ENCODE data around the gene CABLES2.

CABLES2 gene

DNA sequence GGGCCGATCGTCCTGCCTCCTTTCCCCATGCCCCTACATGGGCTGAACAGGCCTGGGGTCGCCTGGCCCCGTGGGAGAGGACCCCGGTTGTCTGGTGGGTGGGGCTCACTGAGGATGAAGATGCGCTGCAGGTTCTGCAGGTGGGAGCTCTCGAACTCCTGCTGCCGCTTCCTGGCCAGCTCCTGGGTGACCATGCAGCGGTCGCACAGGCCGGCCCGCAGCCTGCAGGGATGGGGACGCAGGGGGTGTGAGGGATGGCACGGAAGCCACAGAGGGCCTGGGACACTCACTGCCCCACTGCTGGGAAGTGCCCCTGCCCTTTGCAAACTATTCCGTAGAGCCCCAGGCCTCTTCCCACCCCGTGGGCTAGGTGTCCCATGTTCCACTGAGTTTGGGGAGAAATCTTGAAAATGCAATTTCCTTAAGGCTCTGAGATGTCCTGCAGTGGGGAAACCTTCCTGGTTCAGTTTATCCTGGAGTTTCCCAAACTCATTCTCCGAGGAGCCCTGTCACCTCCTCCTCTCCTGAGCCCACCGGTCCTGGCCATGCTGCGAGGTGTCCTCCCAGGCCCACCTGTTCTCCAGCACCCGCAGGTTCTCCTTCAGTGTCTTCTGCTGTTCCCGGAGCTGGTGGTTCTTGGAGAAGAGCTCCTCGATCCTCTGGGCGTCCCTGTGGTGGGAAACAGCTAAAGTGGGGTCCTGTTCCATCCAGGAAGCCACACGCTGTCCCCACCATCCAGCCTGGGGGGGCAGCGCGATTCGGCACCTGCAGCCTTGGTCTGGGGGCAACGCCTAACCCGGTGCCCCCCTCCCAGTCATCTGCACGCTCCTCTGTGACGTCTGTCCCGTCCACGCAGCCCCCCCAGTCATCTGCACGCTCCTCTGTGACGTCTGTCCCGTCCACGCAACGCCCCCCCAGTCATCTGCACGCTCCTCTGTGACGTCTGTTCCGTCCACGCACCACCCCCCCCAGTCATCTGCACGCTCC lies 9.9 kb upstream of the CABLES2 start:
- Histone ChIP-seq H3K9me3 (ENCODE audit: control insufficient read depth, insufficient read depth, low read length) (no peaks in the 10 kb centered on the region), H3K36me3 (ENCODE audit: control insufficient read depth, insufficient read depth, low read length) (no peaks in the 10 kb centered on the region), H3K27ac (ENCODE audit: low read length) (no peak overlapping the region), H3K4me3 (ENCODE audit: low read length) (no peak overlapping the region), H3K27me3 (ENCODE audit: control insufficient read depth, insufficient read depth, low read length) (no peaks in the 10 kb centered on the region), H3K4me1 (ENCODE audit: control insufficient read depth, insufficient read depth, low read length) (peaks cover 2% of the 10 kb centered on the region)
- WGBS (ENCODE audit: insufficient coverage, insufficient read length) = no CpG with 5 or more reads among the region's 43 CpGs
- DNase-seq (ENCODE audit: low read depth, low spot score) = no peak

DNA sequence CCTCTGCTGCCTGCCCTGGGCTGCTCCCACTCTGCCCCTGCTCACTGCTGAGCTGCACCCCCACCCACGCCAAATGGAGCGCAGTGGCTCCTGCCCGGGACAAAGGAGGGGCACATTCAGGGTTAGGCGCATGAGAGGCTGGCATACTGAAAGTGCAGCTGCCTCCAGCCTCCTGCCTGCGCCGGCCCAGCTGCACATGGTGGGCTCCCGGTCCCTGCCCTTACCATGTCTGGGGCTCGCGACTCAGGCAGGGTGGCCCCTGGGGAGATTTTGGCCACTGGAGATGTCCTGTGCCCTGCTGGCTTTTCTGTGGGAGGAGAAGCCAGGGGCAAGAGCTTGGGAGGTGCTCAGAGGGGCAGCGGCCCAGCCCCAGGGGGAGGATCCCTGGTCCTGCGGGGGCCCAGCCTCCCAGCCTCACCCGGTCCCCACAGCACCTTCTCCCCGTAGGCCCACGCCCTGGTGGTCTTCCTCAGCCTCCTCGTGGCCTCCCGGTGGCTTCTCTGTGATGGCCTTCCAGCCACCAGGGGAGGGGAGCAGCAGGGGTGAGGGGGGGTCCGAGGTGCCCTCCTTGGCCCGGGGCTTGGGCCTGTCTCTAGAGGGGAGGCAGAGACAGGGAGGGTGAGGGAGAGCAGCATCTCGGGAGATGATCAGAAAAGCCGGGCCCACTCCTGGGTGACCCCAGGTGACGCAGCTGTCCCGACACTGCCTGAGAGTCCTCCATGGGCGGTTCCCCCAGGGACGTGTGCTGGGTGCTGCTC lies 8.4 kb upstream of the CABLES2 start:
- no peak overlapping the region for H3K4me3 ChIP-seq (ENCODE audit: low read length)
- H3K27me3 ChIP-seq (ENCODE audit: control insufficient read depth, insufficient read depth, low read length) = no peaks in the 10 kb centered on the region
- H3K36me3 ChIP-seq (ENCODE audit: control insufficient read depth, insufficient read depth, low read length) = no peaks in the 10 kb centered on the region
- no peaks in the 10 kb centered on the region for H3K9me3 ChIP-seq (ENCODE audit: control insufficient read depth, insufficient read depth, low read length)
- no peak overlapping the region for H3K27ac ChIP-seq (ENCODE audit: low read length)
- H3K4me1 ChIP-seq (ENCODE audit: control insufficient read depth, insufficient read depth, low read length) = no peaks in the 10 kb centered on the region; the same call in 1 of the 2 replicates
- WGBS (ENCODE audit: insufficient coverage, insufficient read length) = no CpG with 5 or more reads among the region's 24 CpGs
- no peak for DNase-seq (ENCODE audit: low read depth, low spot score)

DNA sequence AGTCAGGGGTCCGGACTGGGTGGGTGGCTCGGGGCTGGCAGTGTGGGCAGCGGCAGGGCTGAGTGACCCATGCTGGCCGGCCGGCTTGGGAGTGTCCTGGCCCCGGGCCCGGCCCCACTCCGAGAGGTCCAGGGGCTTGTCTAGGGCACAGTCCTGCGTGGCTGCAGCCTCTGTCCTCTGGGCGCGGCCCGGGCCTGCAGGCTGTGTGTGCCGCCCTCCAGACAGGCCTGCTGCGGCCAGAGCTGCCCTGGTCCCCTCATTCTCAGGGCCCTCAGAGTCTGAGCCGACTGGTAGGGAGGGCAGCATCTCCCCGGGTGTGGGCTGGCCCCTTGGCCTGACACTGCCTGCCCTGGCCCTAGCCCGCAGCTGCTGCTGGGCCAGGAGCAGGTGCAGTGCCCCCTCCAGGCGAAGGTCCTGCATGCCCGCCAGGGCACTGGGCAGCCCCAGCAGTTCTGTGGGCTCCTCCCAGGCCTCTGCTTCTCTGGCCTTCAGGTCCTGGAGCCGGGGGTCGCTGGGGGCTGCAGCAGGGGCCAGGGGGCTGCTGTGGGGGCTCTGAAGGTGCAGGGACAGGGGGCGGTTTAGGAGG lies 6.9 kb upstream of the CABLES2 start:
- DNase-seq (ENCODE audit: low read depth, low spot score) = no peak
- H3K27ac ChIP-seq (ENCODE audit: low read length) = no peak overlapping the region

DNA sequence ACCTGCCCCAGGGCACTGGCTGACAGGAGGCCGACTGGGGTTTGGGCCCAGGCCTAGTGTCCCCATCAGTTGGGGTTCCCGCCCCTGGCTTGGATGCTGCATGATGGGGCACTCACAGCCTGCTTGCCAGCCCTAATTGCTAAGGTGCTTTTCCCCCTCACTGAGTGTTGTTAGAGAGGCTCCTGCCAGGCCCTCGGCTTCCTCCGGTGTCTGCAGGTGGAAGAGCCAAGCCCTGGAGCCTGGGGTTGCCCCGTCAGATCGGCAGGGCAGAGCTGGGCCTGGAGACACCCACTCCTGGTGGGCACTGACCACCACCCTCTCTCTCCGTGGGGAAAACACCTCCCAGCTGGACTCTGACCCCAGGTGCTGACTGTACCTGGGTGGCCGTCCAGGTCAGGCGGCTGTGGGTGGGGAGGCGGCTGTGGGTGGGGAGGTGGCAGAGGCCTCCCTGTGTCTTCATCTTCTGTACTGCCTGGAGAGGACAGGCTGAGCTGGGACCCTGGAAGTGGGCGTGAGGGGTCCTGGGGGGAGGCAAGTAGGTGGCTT lies 6.0 kb upstream of the CABLES2 start:
- Histone ChIP-seq H3K9me3 (ENCODE audit: control insufficient read depth, insufficient read depth, low read length) (no peaks in the 10 kb centered on the region), H3K27ac (ENCODE audit: low read length) (no peak overlapping the region), H3K4me3 (ENCODE audit: low read length) (no peak overlapping the region), H3K36me3 (ENCODE audit: control insufficient read depth, insufficient read depth, low read length) (no peaks in the 10 kb centered on the region), H3K27me3 (ENCODE audit: control insufficient read depth, insufficient read depth, low read length) (no peaks in the 10 kb centered on the region), H3K4me1 (ENCODE audit: control insufficient read depth, insufficient read depth, low read length) (no peaks in the 10 kb centered on the region; the same call in 1 of the 2 replicates)
- no peak for DNase-seq (ENCODE audit: low read depth, low spot score)
- WGBS (ENCODE audit: insufficient coverage, insufficient read length) = no CpG with 5 or more reads among the region's 11 CpGs

More for the DNA sequence above, 6.9 kb upstream of the CABLES2 start:
- no peaks in the 10 kb centered on the region for H3K36me3 ChIP-seq (ENCODE audit: control insufficient read depth, insufficient read depth, low read length)
- no peaks in the 10 kb centered on the region for H3K9me3 ChIP-seq (ENCODE audit: control insufficient read depth, insufficient read depth, low read length)
- no peaks in the 10 kb centered on the region for H3K27me3 ChIP-seq (ENCODE audit: control insufficient read depth, insufficient read depth, low read length)
- H3K4me3 ChIP-seq (ENCODE audit: low read length) = no peak overlapping the region
- no CpG with 5 or more reads among the region's 22 CpGs for WGBS (ENCODE audit: insufficient coverage, insufficient read length)
- H3K4me1 ChIP-seq (ENCODE audit: control insufficient read depth, insufficient read depth, low read length) = no peaks in the 10 kb centered on the region; the same call in 1 of the 2 replicates

DNA sequence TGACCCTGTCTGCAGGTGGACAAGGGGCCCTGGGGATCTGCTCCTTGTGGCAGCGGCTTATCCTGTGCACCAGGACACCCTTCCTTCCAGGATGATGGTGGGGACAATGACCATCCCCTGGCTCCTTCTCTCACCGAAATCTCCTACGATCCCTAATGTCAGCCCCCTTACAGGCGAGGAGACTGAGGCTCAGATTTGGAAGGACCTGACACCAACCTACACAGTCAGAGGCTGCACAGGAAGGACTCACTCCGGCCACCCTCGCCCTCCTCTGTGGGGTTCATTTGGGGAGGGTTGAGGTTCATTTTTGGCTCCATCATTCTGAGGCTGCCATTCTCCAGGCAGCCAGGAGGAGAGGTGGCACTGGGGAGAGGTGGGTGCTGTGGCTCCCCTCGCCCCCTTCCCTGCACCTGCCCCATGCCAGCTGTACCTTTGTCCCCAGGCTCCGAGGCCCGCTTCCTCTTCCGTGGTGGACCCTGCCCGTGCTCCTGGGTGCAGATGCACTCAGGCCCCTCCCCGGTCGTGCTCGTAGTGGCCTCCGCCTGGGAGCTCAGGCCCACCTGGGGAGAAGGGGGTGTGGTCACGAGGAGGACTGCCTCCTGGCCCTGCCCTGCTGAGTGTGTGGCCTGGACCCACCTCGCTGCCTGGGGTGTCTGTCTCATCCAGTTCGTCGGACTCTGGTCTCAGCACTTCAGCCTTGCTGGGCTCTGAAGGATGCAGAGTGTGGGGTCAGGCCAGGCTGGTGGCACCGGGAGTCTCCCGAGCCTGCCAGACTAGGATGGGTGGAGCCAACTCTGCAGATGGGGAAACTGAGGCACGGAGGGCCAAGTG lies 5.3 kb upstream of the CABLES2 start:
- Histone ChIP-seq H3K36me3 (ENCODE audit: control insufficient read depth, insufficient read depth, low read length) (no peaks in the 10 kb centered on the region), H3K4me3 (ENCODE audit: low read length) (no peak overlapping the region), H3K27ac (ENCODE audit: low read length) (no peak overlapping the region), H3K9me3 (ENCODE audit: control insufficient read depth, insufficient read depth, low read length) (no peaks in the 10 kb centered on the region), H3K4me1 (ENCODE audit: control insufficient read depth, insufficient read depth, low read length) (no peaks in the 10 kb centered on the region; the same call in 1 of the 2 replicates), H3K27me3 (ENCODE audit: control insufficient read depth, insufficient read depth, low read length) (no peaks in the 10 kb centered on the region)
- no CpG with 5 or more reads among the region's 22 CpGs for WGBS (ENCODE audit: insufficient coverage, insufficient read length)
- DNase-seq (ENCODE audit: low read depth, low spot score) = no peak

DNA sequence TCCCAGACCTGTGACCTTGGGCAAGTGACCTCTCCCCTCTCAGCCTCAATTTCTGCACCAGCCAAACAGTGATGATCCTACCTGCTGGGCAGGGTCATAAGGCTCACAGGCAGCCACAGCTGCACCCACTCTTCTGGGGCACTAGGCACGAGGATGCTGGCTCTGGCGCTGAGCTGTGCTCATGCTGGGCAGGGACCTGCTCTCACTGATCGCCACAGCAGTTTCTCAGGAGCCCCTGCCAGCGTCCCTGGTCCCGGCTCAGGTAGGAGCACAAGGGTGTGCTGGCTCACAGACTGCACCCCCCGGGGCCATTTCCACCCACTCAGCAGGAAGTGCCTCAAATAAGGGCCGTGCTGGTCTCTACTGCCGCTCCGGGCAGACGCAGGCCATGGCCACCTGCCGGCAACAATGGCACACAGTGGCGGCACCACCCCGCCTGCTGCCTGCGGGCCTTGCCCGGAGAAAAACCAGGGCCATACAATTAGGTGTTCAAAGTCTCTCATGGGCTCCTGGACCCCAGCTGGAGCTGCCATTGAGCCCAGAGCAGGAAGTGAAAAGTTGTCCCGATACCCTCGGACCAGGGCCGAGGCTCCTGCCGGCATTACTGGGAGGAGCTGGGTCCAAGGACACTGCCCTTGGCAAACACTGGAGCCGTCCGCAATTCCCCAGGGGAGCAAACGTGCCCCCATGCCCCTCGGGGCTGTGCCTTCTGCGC lies 4.6 kb upstream of the CABLES2 start:
- no CpG with 5 or more reads among the region's 24 CpGs for WGBS (ENCODE audit: insufficient coverage, insufficient read length)
- no peak for DNase-seq (ENCODE audit: low read depth, low spot score)
- Histone ChIP-seq H3K27ac (ENCODE audit: low read length) (no peak overlapping the region), H3K9me3 (ENCODE audit: control insufficient read depth, insufficient read depth, low read length) (no peaks in the 10 kb centered on the region), H3K4me3 (ENCODE audit: low read length) (no peak overlapping the region), H3K27me3 (ENCODE audit: control insufficient read depth, insufficient read depth, low read length) (no peaks in the 10 kb centered on the region), H3K36me3 (ENCODE audit: control insufficient read depth, insufficient read depth, low read length) (no peaks in the 10 kb centered on the region), H3K4me1 (ENCODE audit: control insufficient read depth, insufficient read depth, low read length) (no peaks in the 10 kb centered on the region; the same call in 1 of the 2 replicates)

DNA sequence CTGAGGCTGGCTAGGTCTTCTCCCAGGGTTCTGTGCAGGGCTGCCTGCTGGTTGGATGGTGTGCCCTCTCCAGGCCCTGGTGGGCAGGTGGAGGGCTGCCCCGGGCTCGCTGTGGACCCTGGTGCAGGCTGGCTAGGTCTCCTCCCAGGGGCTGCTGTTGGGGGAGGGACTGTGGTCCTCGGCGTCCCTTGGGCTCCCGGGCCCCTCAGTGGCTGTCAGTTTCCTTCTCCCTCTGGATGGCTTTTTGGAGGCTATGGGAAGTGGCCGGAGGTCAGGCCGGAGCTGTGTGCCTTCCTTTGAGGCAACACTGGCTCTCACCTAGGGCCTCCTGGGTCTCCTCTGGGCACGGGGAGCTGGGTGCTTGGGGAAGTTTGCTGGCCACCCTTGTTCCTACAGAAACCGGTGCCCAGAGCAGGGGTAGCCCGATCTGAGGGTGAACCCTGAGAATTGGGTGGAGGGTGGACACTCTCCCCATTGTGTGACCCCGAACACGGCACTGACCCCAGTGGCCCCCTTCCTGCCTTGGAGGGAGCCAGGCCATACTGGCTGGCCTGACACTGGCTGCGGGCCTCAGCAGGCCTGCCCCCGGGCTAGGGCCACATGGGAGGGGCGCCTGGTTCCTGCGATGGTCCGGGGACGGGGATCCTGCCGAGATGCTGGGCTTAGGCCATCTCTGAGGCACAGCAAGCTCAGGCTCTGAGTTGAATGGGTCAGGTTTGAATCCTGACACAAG lies 3.8 kb upstream of the CABLES2 start:
- Histone ChIP-seq H3K9me3 (ENCODE audit: control insufficient read depth, insufficient read depth, low read length) (no peaks in the 10 kb centered on the region), H3K4me3 (ENCODE audit: low read length) (no peak overlapping the region), H3K27ac (ENCODE audit: low read length) (no peak overlapping the region), H3K36me3 (ENCODE audit: control insufficient read depth, insufficient read depth, low read length) (no peaks in the 10 kb centered on the region), H3K27me3 (ENCODE audit: control insufficient read depth, insufficient read depth, low read length) (no peaks in the 10 kb centered on the region), H3K4me1 (ENCODE audit: control insufficient read depth, insufficient read depth, low read length) (no peaks in the 10 kb centered on the region; the same call in 1 of the 2 replicates)
- no CpG with 5 or more reads among the region's 19 CpGs for WGBS (ENCODE audit: insufficient coverage, insufficient read length)
- no peak for DNase-seq (ENCODE audit: low read depth, low spot score)

DNA sequence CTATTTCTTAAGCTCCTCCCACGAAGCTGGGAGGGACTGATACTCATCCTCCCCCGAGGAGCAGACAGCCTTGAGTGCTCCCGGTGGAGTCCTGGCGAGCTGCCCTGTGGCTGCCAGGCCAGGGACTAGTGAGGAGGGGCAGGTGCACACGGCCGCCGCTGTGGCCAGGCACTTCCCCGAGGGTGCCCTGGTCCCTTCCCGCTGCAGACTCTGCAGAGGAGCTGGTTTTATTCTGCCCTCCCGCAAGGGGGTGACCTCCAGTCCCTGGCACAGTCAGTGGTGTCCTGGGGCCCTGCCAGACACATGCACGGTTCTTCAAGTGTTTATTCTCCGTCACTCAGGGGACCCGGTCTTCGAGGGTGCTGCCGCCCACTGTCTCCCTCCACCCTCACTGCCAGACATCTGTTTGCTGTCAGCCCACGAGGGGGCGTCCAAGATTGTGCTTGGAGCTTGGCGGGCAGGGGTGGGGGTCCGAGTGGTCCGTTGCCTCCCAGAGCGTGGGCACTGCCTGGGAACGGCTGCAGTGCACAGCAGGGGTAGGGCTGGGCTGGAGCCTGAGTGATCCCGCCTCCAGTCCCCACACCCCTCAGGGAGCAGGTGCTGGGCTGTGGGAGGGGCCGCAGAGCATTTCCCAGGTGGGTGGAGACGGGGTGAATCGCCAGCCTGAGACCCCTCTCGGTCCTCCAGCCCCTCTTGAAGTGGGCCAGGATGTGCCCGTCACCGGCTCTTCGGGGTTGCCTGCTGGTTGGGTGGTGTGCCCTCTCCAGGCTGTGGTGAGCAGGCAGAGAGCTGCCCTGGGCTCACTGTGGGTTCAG lies 3.1 kb upstream of the CABLES2 start:
- WGBS (ENCODE audit: insufficient coverage, insufficient read length) = no CpG with 5 or more reads among the region's 30 CpGs
- Histone ChIP-seq H3K36me3 (ENCODE audit: control insufficient read depth, insufficient read depth, low read length) (no peaks in the 10 kb centered on the region), H3K4me1 (ENCODE audit: control insufficient read depth, insufficient read depth, low read length) (no peaks in the 10 kb centered on the region; the same call in 1 of the 2 replicates), H3K9me3 (ENCODE audit: control insufficient read depth, insufficient read depth, low read length) (no peaks in the 10 kb centered on the region), H3K4me3 (ENCODE audit: low read length) (no peak overlapping the region), H3K27ac (ENCODE audit: low read length) (no peak overlapping the region), H3K27me3 (ENCODE audit: control insufficient read depth, insufficient read depth, low read length) (no peaks in the 10 kb centered on the region)
- DNase-seq (ENCODE audit: low read depth, low spot score) = no peak

Measured in iPS DF 6.9 (cell line).